NCI-H128 (cell line): ENCODE measurements around the gene PDE4D.

Source experiments
- DNase-seq: peaks from one replicate; lab custom pipeline; 2025; ENCODE audit not compliant: unreplicated experiment; lab: John Stamatoyannopoulos, UW

Gene PDE4D

DNA sequence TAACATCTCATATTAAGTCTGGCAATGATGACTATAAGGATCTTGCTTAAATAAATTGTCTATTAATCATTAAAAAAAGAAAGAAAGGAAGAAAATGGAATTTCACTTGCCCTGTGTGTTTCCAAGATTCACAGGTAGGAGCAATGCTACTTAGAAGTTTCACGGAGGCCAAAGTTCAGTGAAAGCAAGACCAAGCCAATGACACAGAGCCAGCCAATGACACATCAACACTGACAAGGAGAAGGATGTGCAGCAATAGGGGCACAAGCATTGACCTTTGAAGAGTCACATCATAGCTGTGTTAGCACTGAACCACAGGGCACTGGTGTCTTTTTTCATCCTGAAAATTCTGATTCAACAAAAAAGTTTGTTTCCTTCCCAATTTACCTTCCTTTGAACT is 364.3 kb downstream of the PDE4D start:
- no peak for DNase-seq

DNA sequence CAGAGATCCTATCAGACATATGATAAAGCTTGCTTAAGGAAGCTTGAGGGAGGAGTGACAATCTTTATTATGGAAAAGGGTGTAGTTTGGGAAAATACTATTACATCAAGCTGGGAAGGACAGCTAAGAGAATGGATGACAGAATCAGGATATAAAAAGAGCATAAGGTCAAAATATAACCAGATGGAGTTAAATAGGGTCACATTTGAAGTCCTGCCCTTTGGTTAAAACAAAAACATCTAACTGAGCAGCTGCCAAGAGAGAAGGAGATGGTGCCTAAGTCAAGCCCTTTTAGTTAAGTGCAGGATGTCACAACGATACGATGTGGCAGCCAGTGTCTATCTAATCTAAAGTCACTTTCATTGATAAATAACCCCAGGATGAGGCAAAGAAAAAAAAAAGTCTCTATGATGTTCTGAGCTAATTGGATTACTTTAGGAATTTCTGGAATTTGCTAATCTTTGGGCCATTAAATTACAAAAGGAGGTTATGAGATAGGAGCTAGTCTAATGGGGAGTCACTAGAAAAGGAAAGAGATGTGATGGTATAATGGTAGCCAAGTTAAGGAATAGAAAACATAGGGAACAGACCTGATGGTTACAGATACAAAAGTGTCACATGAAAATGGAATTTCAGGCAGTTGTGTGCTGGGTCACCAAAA is 365.2 kb downstream of the PDE4D start:
- no peak for DNase-seq

DNA sequence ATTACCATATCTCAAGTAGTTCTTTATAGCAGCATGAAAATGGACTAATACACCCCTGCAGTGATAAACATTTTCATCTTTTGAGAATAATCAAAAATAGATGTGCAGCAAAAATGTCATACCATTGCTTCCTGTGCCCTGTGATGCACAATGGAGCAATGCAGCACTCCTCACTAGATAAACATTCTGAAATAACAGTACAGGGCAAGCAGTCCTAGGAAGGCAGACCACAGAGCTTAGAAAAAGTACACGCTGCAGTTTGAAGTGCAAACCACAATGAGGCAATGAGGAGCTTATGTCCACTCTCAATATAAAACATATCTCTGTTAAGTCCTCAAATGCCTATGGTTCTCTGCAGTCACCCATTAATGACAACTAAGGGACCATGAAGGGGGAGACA is 367.6 kb downstream of the PDE4D start:
- DNase-seq, result no peak

DNA sequence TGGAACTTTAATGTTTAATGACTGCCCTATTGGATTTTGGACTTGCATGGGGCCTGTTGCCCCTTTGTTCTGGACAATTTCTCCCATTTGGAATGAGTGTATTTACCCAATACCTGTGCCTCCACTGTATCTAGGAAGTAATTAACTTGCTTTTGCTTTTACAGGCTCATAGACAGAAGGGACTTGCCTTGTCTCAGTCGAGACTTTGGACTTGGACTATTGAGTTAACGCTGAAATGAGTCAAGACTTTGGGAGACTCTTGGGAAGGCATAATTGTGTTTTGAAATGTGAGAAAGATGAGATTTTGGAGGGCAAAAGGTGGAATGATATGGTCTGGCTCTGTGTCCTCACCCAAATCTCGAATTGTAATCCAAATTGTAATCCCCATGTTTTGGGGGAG is 368.2 kb downstream of the PDE4D start:
- no peak for DNase-seq

DNA sequence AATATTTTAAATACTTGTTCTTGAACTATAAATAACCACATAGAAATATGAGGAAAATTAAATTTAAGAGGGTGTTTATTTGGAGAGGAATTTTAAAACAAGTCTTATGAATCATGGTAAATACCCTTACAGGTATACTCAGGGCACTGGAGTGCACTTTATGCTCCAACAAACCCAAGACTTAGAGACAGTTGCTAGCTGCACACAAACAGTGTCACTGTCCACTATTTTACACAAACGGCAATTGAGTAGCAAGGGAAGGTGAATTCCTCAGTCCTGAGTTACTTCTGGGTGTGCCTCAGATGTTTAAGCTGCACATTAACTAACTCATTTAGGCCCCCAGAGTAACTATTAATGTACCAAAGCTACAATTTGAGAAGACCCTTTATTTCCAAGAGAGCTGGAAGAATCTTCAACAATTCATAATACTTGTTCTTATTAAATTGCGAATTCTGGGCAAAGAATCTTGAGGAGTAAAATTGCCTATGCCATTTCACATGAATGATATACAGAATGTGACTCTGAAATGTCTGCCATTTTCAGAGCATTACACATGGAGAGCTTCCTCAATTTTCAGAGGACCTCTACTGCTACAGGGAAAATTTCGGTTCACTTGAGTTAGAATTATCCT is 371.2 kb downstream of the PDE4D start:
- DNase-seq, result no peak

DNA sequence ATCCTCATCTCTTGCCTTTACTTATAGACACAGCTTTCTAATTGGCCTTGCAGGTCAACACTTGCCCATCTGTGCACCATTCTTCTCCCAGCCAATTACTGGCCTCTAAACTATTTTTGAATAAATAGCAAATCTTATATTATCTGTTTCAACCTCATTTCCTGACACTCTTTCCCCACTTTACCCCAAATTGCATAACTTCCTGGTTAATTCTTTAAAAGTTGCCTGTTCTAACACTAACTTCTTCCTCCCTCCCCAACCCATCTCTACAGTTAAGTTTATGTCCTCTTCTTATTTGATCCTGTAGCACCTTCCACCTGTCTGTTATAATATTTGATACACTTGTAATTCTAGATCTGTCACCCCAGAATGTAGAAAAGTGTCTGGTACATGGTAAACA is 372.1 kb downstream of the PDE4D start:
- DNase-seq, result no peak

DNA sequence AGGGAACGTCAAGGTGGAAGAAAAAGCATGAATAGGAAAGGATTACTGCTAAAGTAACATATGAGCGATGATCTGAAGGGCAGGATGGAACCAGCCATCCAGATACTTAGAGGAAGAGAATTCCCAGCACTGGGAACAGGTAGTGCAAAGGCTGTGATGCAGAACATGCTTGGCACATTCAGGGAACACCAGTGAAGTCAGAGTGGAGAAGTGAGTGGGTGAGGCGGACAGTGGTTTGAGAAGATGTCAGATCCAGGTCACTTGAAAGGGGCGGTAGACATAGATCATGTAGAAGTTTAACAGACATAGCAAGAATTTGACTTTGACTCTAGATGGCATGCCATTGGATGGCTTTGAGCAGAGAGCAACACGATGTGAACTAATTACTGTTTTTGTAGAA is 374.2 kb downstream of the PDE4D start:
- DNase-seq, result no peak

DNA sequence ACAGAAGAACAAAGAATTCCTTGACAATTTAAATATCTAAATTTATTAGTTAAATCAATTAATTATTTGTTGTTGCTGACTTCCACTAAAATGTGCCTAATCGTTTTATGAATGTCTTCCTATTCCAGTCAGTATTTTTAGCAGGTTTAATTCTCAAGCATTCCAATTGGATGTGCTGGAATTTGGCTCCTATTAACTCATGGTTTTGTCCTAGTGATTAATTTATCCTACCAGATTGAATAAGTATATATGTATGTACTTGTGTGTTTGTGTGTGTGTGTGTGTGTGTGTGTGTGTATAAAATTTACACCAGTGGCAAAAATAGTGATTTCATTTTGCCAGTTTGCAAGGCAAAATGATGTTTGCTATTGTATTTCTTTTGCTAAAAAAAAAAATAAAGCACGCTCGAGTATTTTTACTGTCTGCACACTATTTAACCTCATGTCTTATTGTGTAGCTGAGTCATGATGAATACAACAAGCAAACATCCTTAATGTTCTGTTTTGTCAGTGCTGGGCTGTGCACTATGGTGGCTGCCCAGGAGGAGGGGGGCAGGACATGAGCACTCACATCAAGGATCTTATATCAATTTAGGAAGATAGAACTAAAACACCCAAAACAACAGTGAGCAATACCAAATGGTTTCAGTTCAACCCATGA is 375.5 kb downstream of the PDE4D start:
- no peak for DNase-seq

DNA sequence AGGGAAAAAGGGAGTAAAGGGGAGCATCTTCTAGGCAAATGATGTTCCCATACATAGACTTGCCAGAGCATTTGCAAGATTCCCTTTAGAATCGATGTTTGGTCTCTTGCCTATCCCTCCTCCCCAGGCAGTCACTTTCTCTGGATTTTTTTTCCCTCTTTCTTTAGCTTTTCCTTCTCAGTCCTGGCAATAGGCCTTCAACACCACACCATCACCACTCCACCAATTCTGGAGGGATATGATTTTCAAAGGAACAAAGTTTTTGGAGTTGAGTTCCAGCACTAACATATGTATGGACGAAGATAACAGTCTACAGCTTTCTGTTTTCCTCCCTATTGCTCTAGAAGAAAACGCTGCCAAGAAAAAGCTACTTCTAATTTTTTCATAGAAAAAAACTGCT is 377.4 kb downstream of the PDE4D start:
- no peak for DNase-seq

DNA sequence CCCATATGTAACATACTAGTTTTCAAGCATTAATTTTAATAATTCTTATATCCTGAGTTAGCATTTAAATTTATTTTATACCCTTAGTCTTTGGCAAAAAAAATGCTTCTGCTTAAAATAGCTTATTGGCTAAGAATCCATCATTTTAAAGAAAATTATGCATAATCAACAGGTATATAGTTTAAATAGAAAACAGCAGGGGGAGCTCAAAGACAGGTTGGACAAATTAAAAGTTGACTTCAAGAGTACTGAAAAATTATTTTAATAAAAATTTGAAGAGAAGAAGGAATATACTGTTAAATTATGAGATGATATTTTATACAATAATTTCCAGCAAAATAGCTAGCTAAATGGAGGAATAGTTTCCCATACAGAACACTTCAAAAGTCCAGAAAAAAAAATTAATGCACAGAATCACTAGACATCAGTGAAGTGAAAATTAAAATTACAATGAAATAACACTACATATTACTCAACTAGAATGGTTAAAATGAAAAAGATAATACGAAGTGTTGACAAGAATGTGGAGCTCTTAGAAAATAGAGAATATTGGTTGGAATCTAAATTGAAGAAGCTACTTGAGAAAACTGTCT is 387.1 kb downstream of the PDE4D start:
- DNase-seq, result no peak

DNA sequence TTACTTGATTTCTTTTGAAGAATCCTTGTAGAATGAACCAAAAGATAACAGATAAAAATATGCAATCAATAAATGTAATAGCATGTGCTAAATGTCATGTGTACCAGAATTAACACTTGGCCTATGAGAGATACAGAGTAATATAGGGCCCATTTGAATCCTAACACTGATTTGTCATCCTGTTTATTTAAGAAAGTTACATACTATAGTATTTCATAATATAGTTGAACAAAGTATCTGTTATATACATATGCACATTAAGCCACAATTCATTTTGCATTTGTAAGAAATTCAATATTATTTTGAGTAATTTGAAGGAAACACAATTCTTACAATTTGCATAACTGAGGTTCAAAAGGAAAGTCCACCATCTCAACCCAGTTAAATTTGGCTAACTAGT is 389.5 kb downstream of the PDE4D start:
- DNase-seq, result no peak

DNA sequence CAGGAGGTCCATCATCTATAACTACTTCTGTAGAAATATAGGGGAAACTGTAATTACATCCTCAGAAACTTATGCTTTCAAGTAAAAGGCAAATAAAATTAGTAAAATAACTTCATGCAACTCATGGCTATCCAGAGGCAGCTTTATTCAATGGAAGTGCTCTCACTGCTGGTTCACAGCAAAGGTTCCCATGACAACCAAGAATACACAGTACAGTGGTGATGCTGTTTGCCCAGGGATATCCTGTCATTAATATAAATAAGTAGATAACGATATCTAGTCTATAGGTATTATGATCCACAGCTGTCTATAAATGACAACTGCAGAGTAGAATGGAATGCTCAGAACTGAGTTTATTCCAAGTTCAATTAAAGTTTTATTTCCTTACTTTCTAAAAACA is 390.3 kb downstream of the PDE4D start:
- DNase-seq, result no peak

DNA sequence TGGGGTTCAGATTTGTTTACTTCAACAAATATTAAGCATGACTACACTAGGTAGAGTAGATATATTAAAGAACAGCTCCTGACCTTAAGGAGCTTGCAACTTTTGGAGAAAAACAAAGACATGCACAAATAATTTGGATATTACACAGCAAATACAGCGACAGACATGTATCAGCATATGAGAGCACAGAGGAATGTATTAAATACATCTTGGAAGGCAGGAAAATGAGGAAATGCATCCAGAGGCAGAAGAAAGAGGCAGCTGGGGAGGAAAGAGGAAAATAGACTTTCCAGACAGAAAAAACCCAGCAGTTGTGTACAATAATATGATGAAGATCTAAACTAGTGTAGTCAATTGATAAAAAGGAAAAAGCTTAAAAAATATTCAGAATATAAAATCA is 392.2 kb downstream of the PDE4D start:
- DNase-seq, result no peak

DNA sequence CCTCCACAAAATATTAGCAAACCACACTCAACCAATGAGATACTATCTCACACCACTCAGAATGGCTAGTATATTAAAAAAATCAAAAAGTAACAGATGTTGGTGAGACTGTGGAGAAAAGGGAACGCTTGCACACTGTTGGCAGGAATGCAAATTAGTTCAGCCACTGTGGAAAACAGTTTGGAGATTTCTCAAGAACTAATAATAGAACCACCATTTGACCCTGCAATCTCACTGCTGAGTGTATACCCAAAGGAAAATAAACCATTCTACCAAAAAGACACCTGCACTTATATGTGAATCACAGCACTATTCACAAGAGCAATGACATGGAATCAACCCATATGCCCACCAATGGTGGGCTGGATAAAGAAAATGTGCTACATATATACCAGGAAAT is 393.5 kb downstream of the PDE4D start:
- no peak for DNase-seq

DNA sequence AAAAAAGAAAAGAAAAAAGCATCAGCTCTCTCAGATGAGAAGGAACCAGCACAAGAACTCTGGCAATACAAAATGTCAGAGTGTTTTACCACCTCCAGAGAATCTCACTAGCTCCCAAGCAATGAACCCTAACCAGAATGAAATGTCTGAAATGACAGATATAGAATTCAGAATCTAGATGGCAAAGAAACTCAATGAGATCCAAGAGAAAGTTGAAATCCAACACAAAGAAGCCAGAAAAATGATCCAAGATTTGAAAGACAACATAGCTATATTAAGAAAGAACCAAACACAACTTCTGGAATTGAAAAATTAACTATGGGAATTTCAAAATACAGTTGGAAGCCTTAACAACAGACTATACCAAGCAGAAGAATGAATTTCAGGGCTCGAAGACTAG is 396.3 kb downstream of the PDE4D start:
- DNase-seq, result no peak

DNA sequence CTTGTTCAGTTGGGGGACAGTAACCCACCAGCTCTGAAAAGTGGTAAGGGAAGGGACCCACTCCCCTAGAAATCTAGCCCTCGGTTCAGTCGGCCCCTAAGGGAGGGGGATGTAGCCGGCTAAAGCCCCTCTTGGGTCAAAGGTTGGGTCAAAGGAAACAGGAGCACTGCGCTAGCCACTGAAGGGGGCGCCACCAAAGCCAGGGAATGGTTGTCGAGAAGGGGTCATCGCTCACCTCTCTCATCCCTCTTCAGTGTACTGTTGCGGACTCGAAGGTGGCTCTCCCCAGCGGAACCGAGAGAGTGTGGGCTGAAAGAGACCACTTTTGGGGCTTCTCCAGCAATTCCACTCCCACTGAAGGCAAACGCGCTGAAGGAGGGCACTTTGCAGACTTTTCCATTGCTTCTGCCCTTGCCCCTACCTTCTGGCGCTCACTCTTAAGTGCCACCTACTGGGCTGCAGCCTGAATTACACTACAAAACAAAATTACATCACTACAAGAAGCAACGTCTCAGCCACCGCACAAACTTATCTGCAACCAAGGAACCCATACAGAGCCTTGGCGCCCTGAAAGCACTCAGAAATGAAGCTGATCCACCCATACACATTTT is 396.9 kb downstream of the PDE4D start:
- no peak for DNase-seq

DNA sequence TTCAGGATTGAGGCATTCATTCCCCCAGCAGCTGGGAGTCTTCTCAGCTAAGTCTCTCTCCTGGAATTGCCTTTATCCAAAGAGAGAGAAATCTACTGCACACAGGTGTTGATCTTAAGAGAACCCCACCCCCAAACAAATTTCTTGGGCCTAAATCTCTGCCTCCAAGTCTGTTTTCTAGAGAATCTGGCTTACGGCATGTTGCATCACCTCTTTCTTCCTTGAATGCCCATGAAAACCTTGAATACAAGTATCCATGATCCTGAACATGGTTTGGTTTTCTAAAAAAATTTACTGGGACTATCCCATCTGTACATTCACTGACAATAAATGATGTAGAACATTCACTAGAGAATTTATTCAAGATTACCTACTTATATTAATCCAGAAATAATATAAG is 401.6 kb downstream of the PDE4D start:
- no peak for DNase-seq

DNA sequence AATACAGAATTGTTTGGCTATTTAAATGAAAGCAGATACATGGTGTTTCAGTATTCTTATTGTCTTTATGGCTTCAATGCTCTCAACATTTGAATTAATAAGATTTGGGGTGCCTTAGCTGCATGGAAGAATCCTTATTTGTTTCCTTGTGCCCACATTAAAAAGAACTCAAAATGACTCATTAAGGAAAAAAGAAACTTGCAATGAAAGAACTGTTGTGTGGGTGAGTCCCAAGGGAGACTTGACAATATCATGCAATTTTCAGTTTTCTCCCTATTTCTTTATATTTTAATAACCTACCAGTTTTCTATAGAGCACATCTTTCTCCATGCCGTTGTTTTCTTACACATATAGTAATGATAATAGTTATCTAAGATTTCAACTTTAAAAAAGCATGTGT is 404.0 kb downstream of the PDE4D start:
- no peak for DNase-seq

DNA sequence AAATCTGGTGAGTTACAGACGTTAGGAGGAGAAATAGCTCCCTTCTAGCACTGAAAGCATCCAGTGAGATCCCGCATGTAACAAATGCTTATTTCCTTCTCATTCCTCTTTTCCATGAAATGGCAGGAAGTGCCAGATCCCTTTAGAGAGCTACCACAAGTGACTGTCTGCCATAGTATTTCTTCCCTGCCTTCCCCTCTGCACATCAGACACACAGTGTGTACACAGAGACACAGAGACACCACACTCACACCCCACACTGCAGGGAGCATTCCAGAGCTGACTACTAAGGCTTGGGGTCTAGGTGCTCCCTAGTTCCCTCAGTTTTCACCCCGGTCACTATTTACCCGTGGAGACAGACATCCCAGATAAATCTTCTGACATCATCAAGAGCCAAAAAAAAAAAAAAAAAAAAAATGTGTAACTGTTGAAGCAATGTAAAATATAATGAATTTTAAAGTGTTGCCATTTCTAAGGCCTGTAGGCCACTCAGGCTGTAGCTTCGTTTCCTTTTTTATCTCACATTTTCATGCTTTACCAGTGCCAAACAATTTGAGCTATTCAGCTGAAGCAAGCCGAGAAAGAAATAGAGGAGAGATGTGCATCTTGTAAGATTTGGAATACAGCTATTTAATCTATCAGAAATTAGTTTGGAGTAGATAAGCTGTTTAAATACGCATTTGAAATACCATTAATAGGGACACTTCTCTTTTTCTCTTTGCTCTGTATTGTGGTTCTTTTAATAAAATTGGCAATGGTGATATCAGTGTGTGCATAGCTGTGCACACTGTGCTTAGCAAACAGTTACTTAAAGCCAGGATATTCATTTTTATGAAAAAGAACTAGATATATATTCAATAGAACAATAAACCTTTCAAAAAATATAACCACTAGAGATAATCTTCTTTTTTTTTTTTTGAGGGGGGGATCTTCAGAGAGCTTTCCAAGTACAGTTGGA is 405.5 kb downstream of the PDE4D start:
- DNase-seq, result no peak

DNA sequence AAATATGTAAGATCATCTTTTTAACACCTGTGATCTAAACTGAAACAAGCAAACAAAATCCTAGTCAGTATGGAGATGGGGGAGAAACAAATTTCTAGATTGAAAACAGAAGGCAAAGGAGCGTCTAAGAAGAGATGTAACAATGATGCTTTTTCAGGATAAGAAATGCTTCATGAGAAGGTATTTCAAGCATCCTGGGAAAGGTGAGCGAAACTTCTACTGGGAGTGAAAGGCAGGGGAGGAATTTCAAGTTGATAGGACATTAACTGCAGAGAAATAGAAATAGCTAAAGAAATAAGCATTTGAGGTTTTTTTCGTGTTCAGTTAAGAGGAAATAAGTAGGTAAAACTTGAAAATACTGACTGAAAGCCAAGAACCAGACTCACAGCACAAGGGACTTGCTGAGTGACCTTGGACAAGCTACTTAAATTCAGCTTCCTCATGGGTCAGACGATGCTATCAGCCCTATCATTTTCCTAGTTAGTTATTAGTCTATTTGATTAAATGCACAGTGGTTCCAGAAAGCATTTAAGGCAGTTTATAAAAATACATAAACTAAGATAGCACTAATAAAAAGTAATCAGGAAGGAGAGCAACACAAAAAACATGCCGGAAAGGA is 406.3 kb downstream of the PDE4D start:
- no peak for DNase-seq
